IPS-NIHi7 (cell line): ENCODE data around the gene TRAPPC10.

Experiments used
- DNase-seq: peaks from one replicate; pipeline ENCODE4 v3.0.0; 2012; ENCODE audit warnings: mixed read lengths; ENCODE audit errors: extremely low spot score

Gene TRAPPC10

GRCh38 chr21:44029460-44030087 is 17.5 kb downstream of the TRAPPC10 start:
- DNase-seq = no peak

- DNase-seq = no peak
Measured at GRCh38 chr21:44035244-44035643, 23.1 kb downstream of the TRAPPC10 start.

GRCh38 chr21:44038063-44038462 is 26.0 kb downstream of the TRAPPC10 start:
- DNase-seq = no peak

- DNase-seq = no peak
Measured at GRCh38 chr21:44039828-44040227, 27.7 kb downstream of the TRAPPC10 start.

GRCh38 chr21:44043613-44044012 is 31.5 kb downstream of the TRAPPC10 start:
- no peak for DNase-seq

- DNase-seq = no peak
Measured at GRCh38 chr21:44046734-44047133, 34.6 kb downstream of the TRAPPC10 start.

- no peak for DNase-seq
Measured at GRCh38 chr21:44047996-44048560, 36.0 kb downstream of the TRAPPC10 start.

- no peak for DNase-seq
Measured at GRCh38 chr21:44049182-44049581, 37.1 kb downstream of the TRAPPC10 start.

GRCh38 chr21:44049606-44050005 is 37.5 kb downstream of the TRAPPC10 start:
- DNase-seq = no peak

GRCh38 chr21:44050276-44050675 is 38.2 kb downstream of the TRAPPC10 start:
- no peak for DNase-seq

- DNase-seq = no peak
Measured at GRCh38 chr21:44051462-44051941, 39.4 kb downstream of the TRAPPC10 start.

- DNase-seq = no peak
Measured at GRCh38 chr21:44052071-44052829, 40.1 kb downstream of the TRAPPC10 start.

- no peak for DNase-seq
Measured at GRCh38 chr21:44052830-44053226, 40.7 kb downstream of the TRAPPC10 start.

GRCh38 chr21:44053567-44053966 is 41.5 kb downstream of the TRAPPC10 start:
- no peak for DNase-seq

- no peak for DNase-seq
Measured at GRCh38 chr21:44054710-44055109, 42.6 kb downstream of the TRAPPC10 start.

- DNase-seq = no peak
Measured at GRCh38 chr21:44057055-44057454, 44.9 kb downstream of the TRAPPC10 start.

- no peak for DNase-seq
Measured at GRCh38 chr21:44057960-44058651, 46.0 kb downstream of the TRAPPC10 start.

GRCh38 chr21:44058652-44058964 is 46.5 kb downstream of the TRAPPC10 start:
- no peak for DNase-seq

GRCh38 chr21:44058981-44059380 is 46.9 kb downstream of the TRAPPC10 start:
- DNase-seq = no peak

GRCh38 chr21:44059710-44060109 is 47.6 kb downstream of the TRAPPC10 start:
- DNase-seq = no peak

- no peak for DNase-seq
Measured at GRCh38 chr21:44062380-44062779, 50.3 kb downstream of the TRAPPC10 start.

- DNase-seq = no peak
Measured at GRCh38 chr21:44063151-44063912, 51.2 kb downstream of the TRAPPC10 start.
